Esophagus squamous epithelium (tissue), 4 donors: Measurements from ENCODE around the gene IRX4.

Experiments used
- CTCF ChIP-seq, 6 experiments: fragments of 450-650 bp in 4 of 6; fragments of 200-600 bp in 2 of 6; sonication (generic) in 2 of 6; IDR thresholded peaks; one replicate each; pipeline ENCODE4 v1.5.1; 2016 to 2019; ENCODE audit warnings: antibody characterized with exemption in 6 of 6, mild to moderate bottlenecking in 4 of 6, moderate library complexity in 4 of 6
- POLR2A ChIP-seq, 4 donors: fragments of 450-650 bp; IDR thresholded peaks; one replicate each; pipeline ENCODE4 v1.6.1; 2017; ENCODE audit warnings: antibody characterized with exemption in 4 of 4, mild to moderate bottlenecking in 4 of 4, moderate library complexity in 3 of 4

DNA sequence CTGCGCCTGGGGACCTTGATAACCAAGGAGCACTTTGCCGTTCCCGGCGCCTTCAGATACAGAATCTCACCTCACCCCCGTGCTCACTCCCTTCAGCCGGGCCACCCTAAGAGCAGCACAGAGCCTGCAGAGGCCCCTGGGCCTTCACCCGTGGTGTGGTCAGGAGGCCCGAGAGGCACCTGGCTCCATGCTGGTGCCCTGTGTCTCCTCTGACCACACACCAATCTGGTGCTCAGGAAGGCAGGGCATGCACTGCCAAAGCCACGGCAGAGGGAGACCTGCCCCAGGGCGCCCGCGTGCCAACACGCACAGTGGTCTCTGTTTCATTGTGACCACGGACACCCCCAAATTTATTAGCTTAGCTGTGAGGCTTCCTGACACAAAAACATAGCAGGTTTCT, 11.3 kb downstream of the IRX4 start:
- TF ChIP-seq CTCF (IDR thresholded peaks at IDR 0.05) (no peak), POLR2A (IDR thresholded peaks at IDR 0.05) (no peak)
